Smooth muscle cell (in vitro differentiated cells): ENCODE data around the gene SERINC5. TPM values are rescaled to one million over a fixed set of nuclear protein-coding genes. Genes with fewer than 3 reads are reported as not detected.

ENCODE experiments used
- DNase-seq: peaks from one replicate; lab custom pipeline; 2025; ENCODE audit not compliant: unreplicated experiment; lab: John Stamatoyannopoulos, UW
- H2AFZ ChIP-seq: fragments of 200-600 bp; sonication (generic); 2 replicates; pipeline ENCODE4 v1.6.0; 2016; ENCODE audit warnings: antibody characterized with exemption, low read depth, mild to moderate bottlenecking
- H3F3A ChIP-seq: fragments of 200-600 bp; sonication (generic); 2 replicates; pipeline ENCODE4 v1.6.0; 2017; ENCODE audit warnings: antibody characterized with exemption, low read depth
- H3K27ac ChIP-seq: fragments of 200-600 bp; sonication (generic); 2 replicates; pipeline ENCODE4 v1.5.1; 2016; ENCODE audit warnings: low read depth, mild to moderate bottlenecking
- H3K27me3 ChIP-seq: fragments of 200-600 bp; sonication (generic); 2 replicates; pipeline ENCODE4 v1.6.1; 2016; ENCODE audit warnings: low read depth, mild to moderate bottlenecking
- H3K36me3 ChIP-seq: fragments of 200-600 bp; sonication (generic); 2 replicates; pipeline ENCODE4 v1.5.1; 2016; ENCODE audit warnings: low read depth
- H3K4me1 ChIP-seq: fragments of 200-600 bp; sonication (generic); 2 replicates; pipeline ENCODE4 v1.5.1; 2016; ENCODE audit warnings: low read depth
- H3K4me2 ChIP-seq: fragments of 200-600 bp; sonication (generic); 2 replicates; pipeline ENCODE4 v1.6.0; 2016; ENCODE audit warnings: mild to moderate bottlenecking
- H3K4me3 ChIP-seq: fragments of 200-600 bp; sonication (generic); 2 replicates; pipeline ENCODE4 v1.5.1; 2016; ENCODE audit warnings: mild to moderate bottlenecking
- H3K79me2 ChIP-seq: fragments of 200-600 bp; sonication (generic); 2 replicates; pipeline ENCODE4 v1.6.0; 2016; ENCODE audit warnings: low read depth, mild to moderate bottlenecking
- H3K9ac ChIP-seq: fragments of 200-600 bp; sonication (generic); 2 replicates; pipeline ENCODE4 v1.6.0; 2016; ENCODE audit warnings: low read depth
- H3K9me3 ChIP-seq: fragments of 200-600 bp; sonication (generic); replicated peaks from 2 replicates; pipeline ENCODE4 v1.5.1; 2016; ENCODE audit warnings: low read depth
- H4K20me1 ChIP-seq: fragments of 200-600 bp; sonication (generic); 2 replicates; pipeline ENCODE4 v1.6.0; 2016; ENCODE audit warnings: low read depth
- CTCF ChIP-seq: fragments of 200-600 bp; sonication (generic); IDR thresholded peaks from 2 replicates; pipeline ENCODE4 v1.5.1; 2017; ENCODE audit warnings: borderline replicate concordance, mild to moderate bottlenecking, antibody characterized with exemption; ENCODE audit not compliant: insufficient read depth, poor library complexity, severe bottlenecking
- WGBS: methylation state at CpG from one replicate; pipeline ENCODE4 v1.1.7; 2016; ENCODE audit warnings: low lambda C conversion rate; 5-methylcytosine and 5-hydroxymethylcytosine counted together
- polyA plus RNA-seq: library from polyadenylated mRNA; unstranded; fragments of >200 nt; fragmentation: Nextera tagmentation; extraction: Ambion mirVana; gene quantifications from 2 replicates; pipeline ENCODE4 v1.2.1, GENCODE V29; 2016
- total RNA-seq: library from RNA; depleted of rRNA; stranded (reverse); fragments of >200 nt; gene quantifications from 2 replicates; pipeline ENCODE4 v1.2.3, GENCODE V29; 2014

The SERINC5 gene
- total and polyA plus RNA-seq, 2 experiments from 2014 or later, result 4.5 to 37.0 TPM

- Histone ChIP-seq H3F3A (no peaks in the 10 kb centered on the region), H3K4me2 (no peak overlapping the region), H3K36me3 (no peaks in the 10 kb centered on the region), H3K9me3 (no peaks in the 10 kb centered on the region), H4K20me1 (no peaks in the 10 kb centered on the region), H3K79me2 (no peaks in the 10 kb centered on the region), H3K9ac (no peak overlapping the region), H3K4me3 (no peak overlapping the region), H3K27me3 (no peaks in the 10 kb centered on the region), H2AFZ (no peak overlapping the region), H3K4me1 (peaks cover 16% of the 10 kb centered on the region), H3K27ac (no peak overlapping the region)
- 93% methylated on average over 5 of the region's 5 CpGs for WGBS
- TF ChIP-seq CTCF, result no peak
- no peak for DNase-seq
Measured at GRCh38 chr5:80090884-80091166, 165.0 kb downstream of the SERINC5 start.

- peak overlapping the region; percentile 57 for H3K4me2 ChIP-seq
- no peak overlapping the region for H3K9ac ChIP-seq
- H3F3A ChIP-seq, result no peaks in the 10 kb centered on the region
- no peaks in the 10 kb centered on the region for H3K9me3 ChIP-seq
- DNase-seq, result no peak
- H4K20me1 ChIP-seq, result no peaks in the 10 kb centered on the region
- no peak overlapping the region for H3K4me3 ChIP-seq
- no peak overlapping the region for H3K27ac ChIP-seq
- no peaks in the 10 kb centered on the region for H3K4me1 ChIP-seq
- 58% methylated on average over 19 of the region's 19 CpGs for WGBS
- H3K27me3 ChIP-seq, result no peaks in the 10 kb centered on the region
- H3K79me2 ChIP-seq, result no peaks in the 10 kb centered on the region
- no peaks in the 10 kb centered on the region for H3K36me3 ChIP-seq
- peak overlapping the region; percentile 28 for H2AFZ ChIP-seq
- peak; percentile 75 for TF ChIP-seq CTCF
Measured at GRCh38 chr5:80083101-80083890, 172.6 kb downstream of the SERINC5 start.

- Histone ChIP-seq H3K27ac (no peak overlapping the region), H3K9ac (no peak overlapping the region)
- WGBS, result 17% methylated on average over 14 of the region's 16 CpGs
Measured at GRCh38 chr5:80082731-80083100, 173.1 kb downstream of the SERINC5 start.

More at GRCh38 chr5:80082731-80083100, 173.1 kb downstream of the SERINC5 start:
- peak; percentile 7 for DNase-seq
- no peaks in the 10 kb centered on the region for H4K20me1 ChIP-seq
- peak overlapping the region; percentile 57 for H3K4me2 ChIP-seq
- no peaks in the 10 kb centered on the region for H3K36me3 ChIP-seq
- no peaks in the 10 kb centered on the region for H3F3A ChIP-seq
- H2AFZ ChIP-seq, result no peak overlapping the region
- no peaks in the 10 kb centered on the region for H3K4me1 ChIP-seq
- H3K79me2 ChIP-seq, result no peaks in the 10 kb centered on the region
- peak; percentile 93 for TF ChIP-seq CTCF
- H3K4me3 ChIP-seq, result no peak overlapping the region
- no peaks in the 10 kb centered on the region for H3K27me3 ChIP-seq
- H3K9me3 ChIP-seq, result no peaks in the 10 kb centered on the region
